Thyroid gland (tissue), 4 donors: Measurements from ENCODE around the gene SYAP1.

Experiments used
- POLR2A ChIP-seq, 2 donors: fragments of 450-650 bp; IDR thresholded peaks; one replicate each; pipeline ENCODE4 v1.6.1; 2017; ENCODE audit warnings: antibody characterized with exemption in 2 of 2, mild to moderate bottlenecking in 2 of 2, moderate library complexity in 1 of 2
- TF ChIP-seq, protein P1 (sequence below), 6 experiments: fragments of 200-600 bp in 3 of 6; fragments of 450-650 bp in 3 of 6; sonication (generic) in 3 of 6; IDR thresholded peaks; one replicate each; pipeline ENCODE4 v1.5.1; 2016 to 2019; ENCODE audit warnings: antibody characterized with exemption in 6 of 6, mild to moderate bottlenecking in 2 of 6, inconsistent platforms in 1 of 6, moderate library complexity in 1 of 6

DNA sequence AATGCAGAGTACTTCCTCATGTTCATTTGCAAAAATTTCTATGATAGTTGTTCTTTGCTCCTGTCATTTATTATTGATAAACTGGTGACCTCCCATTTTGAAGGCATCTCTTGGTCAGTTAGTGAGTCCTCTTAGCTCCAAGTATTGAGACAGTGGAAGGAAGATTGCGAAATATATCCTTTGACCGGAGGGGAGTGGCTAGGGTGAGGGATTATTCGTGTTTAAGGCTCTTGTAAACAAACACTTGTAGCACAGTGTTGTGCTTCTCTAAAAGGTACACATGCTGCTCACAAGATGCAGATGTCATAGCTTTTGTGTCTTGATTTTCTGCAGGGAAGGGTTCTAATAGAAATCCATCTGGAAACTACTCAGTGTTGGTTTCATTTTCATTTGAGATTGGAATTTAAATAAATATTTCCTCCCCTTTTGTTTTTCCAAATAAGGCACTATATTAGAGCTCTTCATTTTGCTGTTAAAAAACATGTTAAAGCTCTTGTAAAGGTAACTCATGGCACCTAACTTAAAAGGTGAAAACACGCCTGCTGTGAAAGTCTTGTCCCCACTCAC lies 88.6 kb downstream of the SYAP1 start:
- TF ChIP-seq, protein P1, sequence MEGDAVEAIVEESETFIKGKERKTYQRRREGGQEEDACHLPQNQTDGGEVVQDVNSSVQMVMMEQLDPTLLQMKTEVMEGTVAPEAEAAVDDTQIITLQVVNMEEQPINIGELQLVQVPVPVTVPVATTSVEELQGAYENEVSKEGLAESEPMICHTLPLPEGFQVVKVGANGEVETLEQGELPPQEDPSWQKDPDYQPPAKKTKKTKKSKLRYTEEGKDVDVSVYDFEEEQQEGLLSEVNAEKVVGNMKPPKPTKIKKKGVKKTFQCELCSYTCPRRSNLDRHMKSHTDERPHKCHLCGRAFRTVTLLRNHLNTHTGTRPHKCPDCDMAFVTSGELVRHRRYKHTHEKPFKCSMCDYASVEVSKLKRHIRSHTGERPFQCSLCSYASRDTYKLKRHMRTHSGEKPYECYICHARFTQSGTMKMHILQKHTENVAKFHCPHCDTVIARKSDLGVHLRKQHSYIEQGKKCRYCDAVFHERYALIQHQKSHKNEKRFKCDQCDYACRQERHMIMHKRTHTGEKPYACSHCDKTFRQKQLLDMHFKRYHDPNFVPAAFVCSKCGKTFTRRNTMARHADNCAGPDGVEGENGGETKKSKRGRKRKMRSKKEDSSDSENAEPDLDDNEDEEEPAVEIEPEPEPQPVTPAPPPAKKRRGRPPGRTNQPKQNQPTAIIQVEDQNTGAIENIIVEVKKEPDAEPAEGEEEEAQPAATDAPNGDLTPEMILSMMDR (IDR thresholded peaks at IDR 0.05) = no peak
- no peak for TF ChIP-seq POLR2A (IDR thresholded peaks at IDR 0.05)
